Stomach (tissue), 4 donors: ENCODE measurements around the gene RBBP8NL.

Experiments
- CTCF ChIP-seq, 7 experiments: fragments of 450-650 bp in 4 of 7; fragments of 200-600 bp in 3 of 7; sonication (generic) in 3 of 7; IDR thresholded peaks; one replicate each; pipeline ENCODE4 v1.5.1; 2016 to 2019; ENCODE audit warnings: antibody characterized with exemption in 7 of 7, control low read depth in 2 of 7, mild to moderate bottlenecking in 1 of 7
- EP300 ChIP-seq: sonication (generic); formaldehyde crosslinking; IDR thresholded peaks from one replicate; pipeline ENCODE4 v1.6.1; 2017; ENCODE audit warnings: antibody characterized with exemption
- POLR2A ChIP-seq, 4 donors: fragments of 450-650 bp; IDR thresholded peaks; one replicate each; pipeline ENCODE4 v1.6.1; 2016; ENCODE audit warnings: antibody characterized with exemption in 4 of 4, control low read depth in 2 of 4, mild to moderate bottlenecking in 1 of 4, moderate library complexity in 1 of 4
- POLR2AphosphoS5 ChIP-seq, 3 donors: sonication (generic); formaldehyde crosslinking; IDR thresholded peaks; one replicate each; pipeline ENCODE4 v1.6.1; 2016; ENCODE audit warnings: antibody characterized with exemption in 3 of 3

DNA sequence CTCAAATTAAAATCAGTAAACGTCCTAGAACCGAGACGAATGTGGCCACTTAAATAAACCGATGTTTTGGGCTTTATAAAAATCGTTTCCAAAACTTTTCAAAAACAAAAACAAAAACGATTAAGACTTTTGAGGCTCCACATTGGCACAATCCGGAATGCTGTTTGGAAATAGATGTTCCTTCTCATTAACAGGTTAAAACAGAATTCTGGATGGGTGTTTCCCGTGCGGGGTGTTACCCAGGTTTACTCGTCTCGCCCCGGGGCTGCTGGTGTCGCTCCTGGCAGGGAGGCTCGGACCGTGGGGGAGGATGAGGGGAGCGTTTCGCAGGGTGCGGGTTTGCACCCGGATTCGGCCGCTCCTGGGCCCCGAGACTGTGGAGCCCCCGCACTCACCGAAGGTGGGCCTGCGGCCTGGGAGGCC lies 47.3 kb upstream of the RBBP8NL start:
- TF ChIP-seq CTCF (IDR thresholded peaks at IDR 0.05), result no peak
- no peak for TF ChIP-seq POLR2AphosphoS5 (IDR thresholded peaks at IDR 0.05)
- TF ChIP-seq EP300, result no peak
- TF ChIP-seq POLR2A (IDR thresholded peaks at IDR 0.05), result no peak
